ENCODE data around the gene CTNNA3.
A peak's percentile ranks its signal among the peaks of the same experiment; 100 is the strongest.

Gene CTNNA3

DNA sequence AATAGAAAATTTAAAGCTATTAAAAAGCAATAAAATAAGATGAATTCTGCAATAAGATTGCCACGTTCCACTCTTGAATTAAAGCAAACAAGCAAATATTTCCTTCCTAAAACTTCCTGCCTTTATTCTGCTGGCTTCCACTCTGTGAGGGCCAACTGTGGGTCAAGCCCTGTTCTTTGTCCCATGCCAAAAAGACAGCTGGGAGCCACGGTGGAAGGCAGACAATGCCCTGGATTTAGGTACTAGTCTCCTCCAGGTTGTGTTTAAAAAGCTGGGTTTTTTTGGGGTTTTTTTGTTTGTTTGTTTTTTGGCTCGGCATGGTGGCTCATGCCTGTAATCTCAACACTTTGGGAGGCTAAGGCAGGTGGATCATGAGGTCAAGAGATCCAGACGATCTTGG, 731.0 kb downstream of the CTNNA3 start:
- no peak for DNase-seq (ENCODE audit: extremely low read depth in 1 of 2, low read depth in 1 of 2)

GRCh38 chr10:66958466-66958865, 737.5 kb downstream of the CTNNA3 start:
- no peak for DNase-seq (ENCODE audit: extremely low read depth in 1 of 2, low read depth in 1 of 2)

DNA sequence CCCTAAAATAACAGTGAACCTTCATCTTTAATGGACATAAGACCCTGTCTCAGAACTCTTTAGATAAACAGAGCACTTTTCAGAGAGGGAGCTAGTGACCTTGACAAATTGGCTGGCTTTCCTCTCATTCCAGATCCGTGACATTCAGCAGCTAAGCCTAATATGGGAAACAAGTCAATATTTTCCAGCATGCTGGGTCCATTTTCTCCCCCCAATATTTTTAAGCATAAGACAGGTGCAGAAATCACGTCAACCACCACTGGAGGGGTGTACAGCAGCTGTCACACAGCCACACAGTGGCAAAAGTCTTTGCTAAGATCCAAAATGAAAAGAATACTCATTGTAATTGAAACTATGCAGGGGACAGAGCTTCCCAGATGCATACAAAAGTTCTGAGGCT, 744.1 kb downstream of the CTNNA3 start:
- DNase-seq (ENCODE audit: extremely low read depth in 1 of 2, low read depth in 1 of 2) = no peak

DNA sequence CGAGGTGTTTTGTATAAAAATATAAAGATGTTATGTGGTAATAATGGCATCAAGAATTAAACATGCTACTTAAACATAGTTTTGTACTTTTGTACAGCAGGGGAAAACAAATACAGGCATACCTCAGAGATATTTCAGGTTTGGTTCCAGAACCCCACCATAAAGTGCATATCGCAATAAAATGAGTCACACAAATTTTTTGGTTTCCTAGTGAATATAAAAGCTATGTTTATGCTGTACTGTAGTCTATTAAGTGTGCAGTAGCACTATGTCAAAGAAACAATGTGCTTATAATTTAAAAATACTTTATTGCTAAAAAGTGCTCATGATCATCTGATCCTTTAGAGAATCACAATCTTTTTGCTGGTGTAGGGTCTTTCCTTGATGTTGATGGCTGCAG, 752.4 kb downstream of the CTNNA3 start:
- no peak for DNase-seq (ENCODE audit: extremely low read depth in 1 of 2, low read depth in 1 of 2)

DNA sequence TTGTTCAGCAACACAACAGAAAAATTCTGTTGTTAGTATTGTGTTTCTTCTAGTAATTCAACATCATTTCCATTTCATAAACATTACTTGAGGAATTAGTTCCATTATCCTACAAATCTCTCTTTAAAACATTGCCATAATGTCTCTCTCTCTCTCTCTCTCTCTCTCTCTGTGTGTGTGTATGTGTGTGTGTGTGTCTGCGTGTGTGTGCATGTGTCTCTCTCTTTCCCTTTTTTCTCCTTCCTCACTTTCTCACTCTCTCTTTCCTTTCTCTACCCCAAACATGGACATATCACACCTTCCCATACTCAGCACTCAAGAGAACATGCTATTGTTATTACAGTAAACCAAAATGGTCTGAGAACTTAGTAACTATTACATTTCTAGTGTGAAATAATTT, 753.6 kb downstream of the CTNNA3 start:
- no peak for DNase-seq (ENCODE audit: extremely low read depth in 1 of 2, low read depth in 1 of 2)

- no peak for DNase-seq (ENCODE audit: extremely low read depth in 1 of 2, low read depth in 1 of 2)
Measured at GRCh38 chr10:66941491-66941890, 754.5 kb downstream of the CTNNA3 start.

DNA sequence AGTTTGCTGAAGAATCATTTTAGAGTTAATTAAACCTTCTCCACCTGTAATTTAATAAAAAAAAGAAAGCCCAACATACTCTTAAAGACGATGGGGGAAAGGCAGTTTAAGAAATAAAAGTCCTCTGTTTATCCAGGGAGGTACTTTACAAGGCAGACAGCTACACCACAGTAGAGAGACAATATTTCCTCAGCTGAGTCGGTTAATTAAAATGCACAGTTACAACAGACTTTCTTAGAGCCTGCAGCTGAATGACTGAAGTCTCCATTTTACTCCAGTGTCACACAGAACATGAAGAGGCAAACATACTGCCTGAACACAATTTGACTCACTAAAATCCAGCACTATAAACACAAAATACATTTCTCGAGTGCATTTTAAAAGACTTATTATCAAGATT, 755.0 kb downstream of the CTNNA3 start:
- no peak for DNase-seq (ENCODE audit: extremely low read depth in 1 of 2, low read depth in 1 of 2)

DNA sequence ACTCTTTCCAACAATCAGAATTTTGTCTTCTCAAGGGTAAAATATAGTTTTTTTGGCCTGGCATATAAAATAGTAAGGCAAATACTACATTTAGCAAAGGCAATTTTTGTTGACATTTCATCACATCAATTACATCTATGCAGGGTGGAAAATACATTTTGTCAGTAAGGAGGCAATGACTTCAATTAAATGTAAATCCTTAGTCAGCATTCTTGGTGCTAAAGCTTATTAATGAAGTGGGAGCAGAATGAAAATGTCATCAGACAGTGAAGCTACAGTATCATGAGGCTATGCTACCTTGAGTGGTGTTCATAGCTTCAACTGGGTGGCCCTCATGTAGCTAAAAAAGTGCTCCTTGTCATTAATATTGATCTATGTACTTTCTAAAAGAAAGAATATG, 761.3 kb downstream of the CTNNA3 start:
- DNase-seq (ENCODE audit: extremely low read depth in 1 of 2, low read depth in 1 of 2) = no peak

DNA sequence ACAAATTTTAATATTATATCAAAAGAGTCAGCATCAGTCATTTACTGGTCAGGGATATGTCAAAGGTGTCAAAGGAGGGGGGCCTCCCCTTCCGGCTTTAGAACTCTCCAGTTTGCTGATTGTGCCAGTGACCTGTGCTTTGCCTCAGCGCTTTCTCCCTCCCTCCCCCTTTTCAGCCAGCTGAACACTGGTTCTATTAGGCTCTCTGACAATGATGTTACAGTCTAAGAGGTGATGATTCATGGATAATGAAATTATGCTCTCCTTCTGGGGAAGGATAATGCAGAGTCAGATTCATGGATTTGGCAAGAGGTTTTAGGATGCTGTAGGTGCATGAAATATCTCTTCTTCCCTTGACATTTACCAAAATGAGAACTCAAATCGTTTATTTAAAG, 764.0 kb downstream of the CTNNA3 start:
- DNase-seq (ENCODE audit: extremely low read depth in 1 of 2, low read depth in 1 of 2) = no peak

- DNase-seq (ENCODE audit: extremely low read depth in 1 of 2, low read depth in 1 of 2) = no peak
Measured at GRCh38 chr10:66931340-66931948, 764.6 kb downstream of the CTNNA3 start.

- no peak for DNase-seq (ENCODE audit: extremely low read depth in 1 of 2, low read depth in 1 of 2)
Measured at GRCh38 chr10:66929375-66929774, 766.6 kb downstream of the CTNNA3 start.

GRCh38 chr10:66928776-66929175, 767.2 kb downstream of the CTNNA3 start:
- DNase-seq (ENCODE audit: extremely low read depth in 1 of 2, low read depth in 1 of 2) = no peak

GRCh38 chr10:66927971-66928770, 767.8 kb downstream of the CTNNA3 start:
- DNase-seq (ENCODE audit: extremely low read depth in 1 of 2, low read depth in 1 of 2) = no peak

- DNase-seq (ENCODE audit: extremely low read depth in 1 of 2, low read depth in 1 of 2) = no peak
Measured at GRCh38 chr10:66927251-66927935, 768.6 kb downstream of the CTNNA3 start.

DNA sequence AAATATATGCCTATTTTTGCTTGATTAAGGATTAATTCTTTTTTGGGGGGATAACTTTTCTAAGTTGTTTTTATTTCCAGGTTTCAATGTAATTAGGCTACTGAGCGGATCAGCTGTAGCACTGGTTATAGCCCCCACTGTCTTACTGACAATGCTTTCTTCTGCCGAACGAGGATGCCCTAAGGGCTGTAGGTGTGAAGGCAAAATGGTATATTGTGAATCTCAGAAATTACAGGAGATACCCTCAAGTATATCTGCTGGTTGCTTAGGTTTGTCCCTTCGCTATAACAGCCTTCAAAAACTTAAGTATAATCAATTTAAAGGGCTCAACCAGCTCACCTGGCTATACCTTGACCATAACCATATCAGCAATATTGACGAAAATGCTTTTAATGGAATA, 769.2 kb downstream of the CTNNA3 start:
- no peak for DNase-seq (ENCODE audit: extremely low read depth in 1 of 2, low read depth in 1 of 2)

DNA sequence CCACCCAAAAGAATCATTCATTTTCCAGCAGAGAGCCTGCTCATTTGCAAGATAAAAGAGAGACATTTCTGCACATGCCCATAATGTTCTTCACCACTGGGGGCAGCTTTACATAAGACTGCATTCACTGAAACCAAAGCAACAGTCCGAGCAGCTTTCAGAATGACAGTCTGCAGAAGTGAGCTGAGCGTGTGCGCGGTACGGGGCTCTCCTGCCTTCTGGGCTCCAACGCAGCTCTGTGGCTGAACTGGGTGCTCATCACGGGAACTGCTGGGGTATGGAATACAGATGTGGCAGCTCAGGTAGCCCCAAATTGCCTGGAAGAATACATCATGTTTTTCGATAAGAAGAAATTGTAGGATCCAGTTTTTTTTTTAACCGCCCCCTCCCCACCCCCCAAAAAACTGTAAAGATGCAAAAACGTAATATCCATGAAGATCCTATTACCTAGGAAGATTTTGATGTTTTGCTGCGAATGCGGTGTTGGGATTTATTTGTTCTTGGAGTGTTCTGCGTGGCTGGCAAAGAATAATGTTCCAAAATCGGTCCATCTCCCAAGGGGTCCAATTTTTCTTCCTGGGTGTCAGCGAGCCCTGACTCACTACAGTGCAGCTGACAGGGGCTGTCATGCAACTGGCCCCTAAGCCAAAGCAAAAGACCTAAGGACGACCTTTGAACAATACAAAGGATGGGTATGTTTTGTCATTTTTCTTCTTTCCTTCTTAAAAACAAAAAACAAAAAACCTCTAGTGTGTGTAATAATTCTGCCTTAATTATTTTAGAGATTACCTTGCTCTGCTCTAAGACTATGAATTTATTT, 769.9 kb downstream of the CTNNA3 start, which contains the start of gene LRRTM3:
Gene LRRTM3, plus strand, starts transcription at position 141 of the 820 bp plus-strand sequence.
- peak in 1 of 2 donors; percentile 2 for DNase-seq (ENCODE audit: extremely low read depth in 1 of 2, low read depth in 1 of 2)

GRCh38 chr10:66925373-66925772, 770.6 kb downstream of the CTNNA3 start:
- DNase-seq (ENCODE audit: extremely low read depth in 1 of 2, low read depth in 1 of 2) = no peak

GRCh38 chr10:66924674-66925345, 771.2 kb downstream of the CTNNA3 start:
- no peak for DNase-seq (ENCODE audit: extremely low read depth in 1 of 2, low read depth in 1 of 2)

DNA sequence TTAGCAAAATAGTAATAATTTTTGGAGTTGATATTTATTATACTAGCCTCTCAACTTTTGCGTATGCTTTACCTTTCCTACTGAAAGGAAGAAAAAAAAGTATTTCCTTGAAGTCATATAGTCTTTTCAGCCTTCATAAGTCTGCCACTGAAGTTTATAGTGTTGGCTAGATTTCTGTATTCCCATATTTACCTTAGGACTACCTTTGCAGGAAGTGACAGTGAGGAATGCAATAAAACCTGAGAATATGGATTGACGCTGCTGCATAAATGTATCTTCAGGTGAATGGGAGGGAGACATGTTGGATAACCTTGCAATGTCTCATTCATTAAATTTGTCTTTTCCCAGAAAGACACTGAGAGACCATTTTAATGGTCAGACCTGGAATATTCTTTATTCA, 776.7 kb downstream of the CTNNA3 start:
- no peak for DNase-seq (ENCODE audit: extremely low read depth in 1 of 2, low read depth in 1 of 2)

DNA sequence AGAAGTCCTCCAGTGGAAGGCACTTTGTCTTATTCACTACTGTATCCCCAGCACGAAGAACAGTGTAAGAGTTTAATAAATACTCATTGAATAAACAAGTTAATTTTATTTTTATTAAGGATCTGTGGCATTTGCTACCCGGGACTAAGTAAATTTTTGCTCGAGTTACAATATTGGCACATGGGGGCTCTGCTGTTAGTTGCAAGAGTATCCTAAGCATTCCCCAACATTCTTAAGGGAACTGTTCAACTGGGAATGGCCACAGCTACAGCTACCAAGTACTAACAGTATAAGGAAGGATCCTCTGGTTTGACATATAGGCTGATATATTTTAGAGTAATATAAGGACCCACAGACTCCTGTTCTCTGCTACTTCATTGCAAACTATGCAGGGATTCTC, 778.9 kb downstream of the CTNNA3 start:
- DNase-seq (ENCODE audit: extremely low read depth in 1 of 2, low read depth in 1 of 2) = no peak

- no peak for DNase-seq (ENCODE audit: extremely low read depth in 1 of 2, low read depth in 1 of 2)
Measured at GRCh38 chr10:66916030-66916429, 780.0 kb downstream of the CTNNA3 start.

Measured in stimulated activated CD8-positive, alpha-beta memory T cell treated with anti-CD3 and anti-CD28 coated beads, Interleukin-7, amount 100 ng/mL, for 48 hours (primary cell).